CD4-positive, alpha-beta T cell treated with Interleukin-4 for 4 hours (primary cell): Measurements from ENCODE around the gene OXT.

ENCODE experiments used
- DNase-seq: peaks from one replicate; pipeline ENCODE4 v3.0.0-alpha.2; 2020

The OXT gene

GRCh38 chr20:3088031-3088430 lies 16.6 kb downstream of the OXT start:
- DNase-seq = no peak

GRCh38 chr20:3090565-3090964 lies 19.1 kb downstream of the OXT start:
- no peak for DNase-seq

- DNase-seq = no peak
Observed at GRCh38 chr20:3092611-3093379, 21.4 kb downstream of the OXT start.

GRCh38 chr20:3093861-3094361 lies 22.5 kb downstream of the OXT start:
- peak; percentile 15 for DNase-seq

GRCh38 chr20:3094848-3095629 lies 23.6 kb downstream of the OXT start:
- no peak for DNase-seq

GRCh38 chr20:3100480-3100879 lies 29.1 kb downstream of the OXT start:
- DNase-seq = no peak

- DNase-seq = no peak
Observed at GRCh38 chr20:3101251-3101650, 29.8 kb downstream of the OXT start.

- DNase-seq = peak; percentile 53
Observed at GRCh38 chr20:3101737-3102574, 30.5 kb downstream of the OXT start.

- DNase-seq = no peak
Observed at GRCh38 chr20:3102575-3103368, 31.4 kb downstream of the OXT start.

- no peak for DNase-seq
Observed at GRCh38 chr20:3103369-3104032, 32.1 kb downstream of the OXT start.

- no peak for DNase-seq
Observed at GRCh38 chr20:3105256-3106137, 34.1 kb downstream of the OXT start.

- no peak for DNase-seq
Observed at GRCh38 chr20:3106185-3106584, 34.8 kb downstream of the OXT start.

GRCh38 chr20:3106658-3107463 lies 35.4 kb downstream of the OXT start:
- no peak for DNase-seq

GRCh38 chr20:3107464-3108025 lies 36.1 kb downstream of the OXT start:
- no peak for DNase-seq

GRCh38 chr20:3109350-3110302 lies 38.2 kb downstream of the OXT start:
- DNase-seq = no peak

GRCh38 chr20:3111507-3111906 lies 40.1 kb downstream of the OXT start:
- DNase-seq = no peak

GRCh38 chr20:3111995-3112394 lies 40.6 kb downstream of the OXT start:
- DNase-seq = no peak
